ENCODE results near the gene MCM3. TPM values are rescaled to one million over a fixed set of nuclear protein-coding genes. Genes with fewer than 3 reads are reported as not detected.

The MCM3 gene
- total RNA-seq, 4 donors from 2014 or later, result 21.8 to 120 (median 64.7) TPM

DNA sequence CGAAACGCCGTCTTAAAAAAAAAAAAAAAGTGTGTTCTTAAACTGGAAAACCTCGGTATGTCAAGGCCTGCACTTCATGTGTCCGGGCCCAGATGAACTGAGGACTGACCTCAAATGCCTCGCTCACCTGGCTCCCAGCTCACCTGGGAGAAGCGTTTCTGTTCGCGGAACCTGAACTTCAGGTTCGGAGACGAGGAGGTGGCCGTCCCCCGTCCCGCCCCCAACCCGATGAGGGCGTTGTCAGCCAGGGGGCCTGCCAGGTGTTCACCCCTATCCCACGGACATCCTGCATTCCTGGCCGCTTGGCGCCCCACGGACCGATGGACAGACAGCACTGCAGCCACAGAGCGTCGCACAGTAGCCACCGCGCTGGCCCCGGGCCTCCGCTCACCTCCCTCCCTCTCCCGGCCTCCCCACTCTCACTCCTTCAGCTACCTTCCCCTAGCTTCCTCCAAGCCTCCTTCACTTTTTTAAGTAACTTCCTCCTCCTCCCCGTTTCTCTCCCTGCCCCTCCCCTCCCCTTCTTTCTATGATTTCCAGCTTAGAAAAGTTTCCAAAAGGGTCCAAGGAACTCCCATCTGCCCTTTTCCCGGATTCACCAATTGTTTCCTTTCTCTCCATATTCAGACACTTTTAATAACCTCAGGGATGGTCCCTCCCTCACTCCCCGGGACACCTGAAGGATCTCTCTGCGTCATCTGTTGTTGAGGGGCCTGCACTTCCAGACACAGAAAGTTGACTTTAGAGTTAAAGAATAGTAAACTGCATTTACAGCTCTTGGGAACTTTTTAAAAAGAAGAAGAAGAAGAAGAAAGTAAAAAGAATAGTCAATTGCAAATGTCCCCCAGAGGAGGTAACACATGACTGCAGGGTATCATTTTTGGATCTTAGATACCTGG lies 22.7 kb upstream of the MCM3 start:
- Histone ChIP-seq H3K4me3 (no peak overlapping the region), H3K9me3 (no peaks in the 10 kb centered on the region), H3K27me3 (no peaks in the 10 kb centered on the region), H3K36me3 (no peaks in the 10 kb centered on the region), H3K4me1 (no peaks in the 10 kb centered on the region), H3K27ac (no peak overlapping the region)
- no peak for DNase-seq
- TF ChIP-seq, protein P1, sequence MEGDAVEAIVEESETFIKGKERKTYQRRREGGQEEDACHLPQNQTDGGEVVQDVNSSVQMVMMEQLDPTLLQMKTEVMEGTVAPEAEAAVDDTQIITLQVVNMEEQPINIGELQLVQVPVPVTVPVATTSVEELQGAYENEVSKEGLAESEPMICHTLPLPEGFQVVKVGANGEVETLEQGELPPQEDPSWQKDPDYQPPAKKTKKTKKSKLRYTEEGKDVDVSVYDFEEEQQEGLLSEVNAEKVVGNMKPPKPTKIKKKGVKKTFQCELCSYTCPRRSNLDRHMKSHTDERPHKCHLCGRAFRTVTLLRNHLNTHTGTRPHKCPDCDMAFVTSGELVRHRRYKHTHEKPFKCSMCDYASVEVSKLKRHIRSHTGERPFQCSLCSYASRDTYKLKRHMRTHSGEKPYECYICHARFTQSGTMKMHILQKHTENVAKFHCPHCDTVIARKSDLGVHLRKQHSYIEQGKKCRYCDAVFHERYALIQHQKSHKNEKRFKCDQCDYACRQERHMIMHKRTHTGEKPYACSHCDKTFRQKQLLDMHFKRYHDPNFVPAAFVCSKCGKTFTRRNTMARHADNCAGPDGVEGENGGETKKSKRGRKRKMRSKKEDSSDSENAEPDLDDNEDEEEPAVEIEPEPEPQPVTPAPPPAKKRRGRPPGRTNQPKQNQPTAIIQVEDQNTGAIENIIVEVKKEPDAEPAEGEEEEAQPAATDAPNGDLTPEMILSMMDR (IDR thresholded peaks at IDR 0.05), result no peak
- TF ChIP-seq POLR2A (IDR thresholded peaks at IDR 0.05), result no peak
- intact Hi-C loops (cut with DNase I; ENCODE audit: low total_unique reads), result no loop called here

DNA sequence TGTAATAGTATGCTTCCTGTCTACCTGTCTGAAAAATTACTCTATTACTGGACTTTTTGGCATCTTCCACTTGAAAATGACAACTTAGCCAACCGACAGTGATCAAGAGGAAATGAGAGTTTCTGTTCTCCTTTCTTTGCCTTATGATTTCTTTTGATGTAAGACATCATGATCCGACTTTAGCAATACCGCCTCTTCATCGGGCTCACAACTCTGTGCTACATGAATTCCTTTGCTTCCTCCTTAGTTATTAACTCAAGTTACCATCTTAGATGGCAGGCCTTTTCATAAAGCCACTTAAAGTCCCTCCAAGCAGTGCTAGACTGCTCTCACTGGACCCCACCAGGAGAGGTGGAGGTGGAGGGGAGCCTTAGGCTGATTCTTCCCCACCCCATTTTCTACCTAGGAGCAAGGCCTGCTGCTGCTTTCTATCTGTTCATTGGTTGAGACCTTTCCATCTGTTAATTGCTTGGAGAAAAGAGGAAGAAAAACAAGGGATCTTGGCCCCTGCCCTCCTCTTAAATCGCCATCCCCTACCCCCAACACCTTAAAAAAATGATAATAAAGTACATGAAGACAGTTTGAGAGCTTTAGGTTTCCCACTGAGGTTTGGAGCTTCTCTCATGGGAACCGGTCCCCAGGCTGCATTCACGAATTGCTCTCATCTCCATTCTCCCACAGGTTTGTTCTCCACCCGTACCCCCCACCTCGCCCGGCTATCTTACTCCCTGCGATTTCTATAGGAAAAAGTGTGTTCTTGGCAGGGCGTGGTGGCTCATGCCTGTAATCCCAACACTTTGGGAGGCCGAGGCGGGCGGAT lies 21.6 kb upstream of the MCM3 start:
- TF ChIP-seq, protein P1 (IDR thresholded peaks at IDR 0.05), result no peak
- TF ChIP-seq POLR2A (IDR thresholded peaks at IDR 0.05), result no peak
- no peak for DNase-seq
- Histone ChIP-seq H3K27ac (peak overlapping the region; percentile 35 to 57), H3K9me3 (no peaks in the 10 kb centered on the region), H3K36me3 (no peaks in the 10 kb centered on the region), H3K4me3 (no peak overlapping the region), H3K27me3 (no peaks in the 10 kb centered on the region), H3K4me1 (no peaks in the 10 kb centered on the region)
- intact Hi-C loops (cut with DNase I; ENCODE audit: low total_unique reads), result no loop called here

DNA sequence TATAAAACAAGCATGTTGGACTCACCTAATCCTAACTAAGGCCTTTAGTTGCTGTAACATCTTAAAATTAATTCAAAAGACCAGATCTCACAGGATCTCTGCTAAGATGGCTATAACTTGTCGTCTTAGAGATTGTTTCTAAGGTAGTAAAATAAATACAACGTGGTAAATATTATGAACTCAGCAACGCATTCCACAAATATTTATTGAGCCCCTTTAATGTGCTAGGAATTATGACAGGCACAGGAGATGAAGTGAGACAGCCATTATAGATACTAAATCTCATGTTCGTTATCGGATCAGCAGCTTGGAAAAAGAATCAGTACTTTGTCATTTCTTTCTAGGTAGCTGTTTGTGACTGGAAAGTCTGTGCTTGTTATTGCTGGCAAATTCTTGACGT lies 20.9 kb upstream of the MCM3 start:
- no peaks in the 10 kb centered on the region for H3K9me3 ChIP-seq
- no peak for DNase-seq
- peak overlapping the region; percentile 35 to 57 for H3K27ac ChIP-seq
- no peaks in the 10 kb centered on the region for H3K36me3 ChIP-seq
- H3K4me3 ChIP-seq, result no peak overlapping the region
- H3K27me3 ChIP-seq, result no peaks in the 10 kb centered on the region
- H3K4me1 ChIP-seq, result no peaks in the 10 kb centered on the region
- TF ChIP-seq, protein P1 (IDR thresholded peaks at IDR 0.05), result no peak
- TF ChIP-seq POLR2A (IDR thresholded peaks at IDR 0.05), result no peak
- intact Hi-C loops (cut with DNase I; ENCODE audit: low total_unique reads), result no loop called here

DNA sequence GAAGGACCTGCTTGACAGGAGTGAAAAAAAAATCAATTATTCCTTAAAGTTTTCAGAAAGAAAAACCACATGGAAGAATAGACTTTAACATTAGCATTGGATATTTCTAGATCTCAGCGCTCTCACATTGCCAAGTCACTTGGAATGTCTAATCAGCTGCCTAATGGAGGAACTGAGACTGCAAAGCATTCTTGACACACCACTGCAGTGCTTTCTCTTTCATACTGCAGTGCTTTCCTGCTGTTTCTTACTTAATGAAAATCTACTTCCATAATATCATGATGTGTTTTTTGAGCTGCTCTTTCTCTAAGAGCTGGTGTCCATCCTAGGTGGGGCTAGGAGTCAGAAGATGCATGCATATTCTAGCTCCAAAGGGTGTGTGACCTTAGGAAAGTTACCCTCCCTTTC lies 20.4 kb upstream of the MCM3 start:
- Histone ChIP-seq H3K36me3 (no peaks in the 10 kb centered on the region), H3K27me3 (no peaks in the 10 kb centered on the region), H3K27ac (peak overlapping the region; percentile 35 to 57), H3K4me1 (no peaks in the 10 kb centered on the region), H3K9me3 (no peaks in the 10 kb centered on the region), H3K4me3 (no peak overlapping the region)
- TF ChIP-seq POLR2A (IDR thresholded peaks at IDR 0.05), result no peak
- TF ChIP-seq, protein P1 (IDR thresholded peaks at IDR 0.05), result no peak
- intact Hi-C loops (cut with DNase I; ENCODE audit: low total_unique reads), result no loop called here
- no peak for DNase-seq

DNA sequence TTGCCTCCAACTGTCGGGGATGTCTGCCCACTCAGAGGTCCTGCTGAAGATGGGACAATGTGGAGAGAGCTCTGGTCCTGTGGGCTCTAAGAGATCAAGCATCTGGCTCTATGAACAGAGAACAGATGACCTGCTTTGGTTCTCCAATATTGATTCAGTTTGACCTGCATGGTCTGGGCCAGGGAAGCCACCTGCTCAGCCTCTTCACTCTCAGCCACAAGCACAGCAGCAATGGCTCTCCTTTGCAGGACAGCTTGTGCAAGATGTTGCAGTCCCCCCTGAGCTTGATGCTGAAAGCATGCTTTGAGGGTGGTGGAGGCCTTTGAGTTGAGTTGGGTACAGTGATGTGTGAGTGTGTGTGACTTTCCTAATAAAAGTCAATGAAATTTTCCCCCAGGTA lies 18.6 kb upstream of the MCM3 start:
- intact Hi-C loops (cut with DNase I; ENCODE audit: low total_unique reads), result no loop called here
- no peaks in the 10 kb centered on the region for H3K9me3 ChIP-seq

More for the DNA sequence above, 18.6 kb upstream of the MCM3 start:
- Histone ChIP-seq H3K27ac (no peak overlapping the region), H3K36me3 (no peaks in the 10 kb centered on the region), H3K27me3 (no peaks in the 10 kb centered on the region), H3K4me1 (no peaks in the 10 kb centered on the region), H3K4me3 (no peak overlapping the region)
- TF ChIP-seq, protein P1 (IDR thresholded peaks at IDR 0.05), result no peak
- TF ChIP-seq POLR2A (IDR thresholded peaks at IDR 0.05), result no peak
- DNase-seq, result no peak

Measured in uterus (tissue), 4 donors.